Lower lobe of right lung (tissue), 2 donors: ENCODE data around the gene NHLRC2. TPM values are rescaled to one million over a fixed set of nuclear protein-coding genes. Genes with fewer than 3 reads are reported as not detected.
A peak's percentile ranks its signal among the peaks of the same experiment; 100 is the strongest.

Experiments used
- ATAC-seq, 2 donors: fragments of 200-7000 bp; cut with Tn5 transposase; one replicate each; pipeline ENCODE4 v1.9.1; 2020 to 2022; ENCODE audit warnings: mild to moderate bottlenecking in 2 of 2, moderate library complexity in 2 of 2
- DNase-seq: peaks from one replicate; pipeline ENCODE4 v3.0.0-alpha.2; 2020
- H3K27ac ChIP-seq: fragments of 200-600 bp; one replicate; pipeline ENCODE4 v1.8.0; 2022
- H3K27me3 ChIP-seq: fragments of 200-600 bp; one replicate; pipeline ENCODE4 v1.8.0; 2022; ENCODE audit warnings: low read depth
- H3K36me3 ChIP-seq: fragments of 200-600 bp; one replicate; pipeline ENCODE4 v1.8.0; 2022; ENCODE audit warnings: mild to moderate bottlenecking
- H3K4me1 ChIP-seq: fragments of 200-600 bp; one replicate; pipeline ENCODE4 v1.8.0; 2022
- H3K4me3 ChIP-seq: fragments of 200-600 bp; one replicate; pipeline ENCODE4 v1.8.0; 2022; ENCODE audit warnings: mild to moderate bottlenecking
- H3K9me3 ChIP-seq: fragments of 200-600 bp; one replicate; pipeline ENCODE4 v1.8.0; 2022
- intact Hi-C: fragments of 100-400 bp; cut with DNase I; formaldehyde crosslinking; loops from one replicate; pipeline ENCODE4 v1.11.0; 2022
- total RNA-seq: library from RNA; stranded (reverse); fragmentation: NEBNext Ultra II Directional; extraction: Animal tissue kit (Norgen Biotek cat#: 25700); gene quantifications from one replicate; pipeline ENCODE4 v1.2.1, GENCODE V29; 2021
- TF ChIP-seq, protein P1 (sequence below): fragments of 200-600 bp; IDR thresholded peaks from one replicate; pipeline ENCODE4 v1.8.0; 2022; ENCODE audit warnings: antibody characterized with exemption, mild to moderate bottlenecking
- donor health status: DM: no; HTN: yes; CAD: no; lungs with severe emphysema.

NHLRC2 gene
- total RNA-seq, 1 donor from 2014 or later = 43.6 TPM

DNA sequence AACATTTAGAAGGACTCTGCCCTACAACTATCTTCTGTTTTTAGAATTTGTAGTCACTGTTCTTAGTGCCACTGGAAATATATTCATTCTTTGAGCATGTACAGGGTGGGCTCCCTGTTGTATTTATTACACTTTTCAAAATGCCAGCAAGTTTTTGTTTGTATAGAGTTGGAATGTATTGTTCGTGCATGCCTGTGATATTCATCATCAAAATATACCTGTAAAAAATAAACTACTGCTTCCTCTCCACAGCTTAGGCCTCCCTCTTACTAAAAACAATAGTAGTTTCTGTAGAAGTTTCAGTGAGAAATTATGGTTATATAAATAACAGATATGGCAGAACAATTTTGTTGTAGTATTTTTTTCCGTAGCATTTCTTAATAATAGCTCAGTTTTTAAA, 61.6 kb downstream of the NHLRC2 start:
- DNase-seq (no peak), ATAC-seq (no peak)
- intact Hi-C loops = no loop called here
- peak overlapping the region; percentile 47 for H3K27ac ChIP-seq
- H3K36me3 ChIP-seq = peaks cover 12% of the 10 kb centered on the region
- no peaks in the 10 kb centered on the region for H3K9me3 ChIP-seq
- TF ChIP-seq, protein P1, sequence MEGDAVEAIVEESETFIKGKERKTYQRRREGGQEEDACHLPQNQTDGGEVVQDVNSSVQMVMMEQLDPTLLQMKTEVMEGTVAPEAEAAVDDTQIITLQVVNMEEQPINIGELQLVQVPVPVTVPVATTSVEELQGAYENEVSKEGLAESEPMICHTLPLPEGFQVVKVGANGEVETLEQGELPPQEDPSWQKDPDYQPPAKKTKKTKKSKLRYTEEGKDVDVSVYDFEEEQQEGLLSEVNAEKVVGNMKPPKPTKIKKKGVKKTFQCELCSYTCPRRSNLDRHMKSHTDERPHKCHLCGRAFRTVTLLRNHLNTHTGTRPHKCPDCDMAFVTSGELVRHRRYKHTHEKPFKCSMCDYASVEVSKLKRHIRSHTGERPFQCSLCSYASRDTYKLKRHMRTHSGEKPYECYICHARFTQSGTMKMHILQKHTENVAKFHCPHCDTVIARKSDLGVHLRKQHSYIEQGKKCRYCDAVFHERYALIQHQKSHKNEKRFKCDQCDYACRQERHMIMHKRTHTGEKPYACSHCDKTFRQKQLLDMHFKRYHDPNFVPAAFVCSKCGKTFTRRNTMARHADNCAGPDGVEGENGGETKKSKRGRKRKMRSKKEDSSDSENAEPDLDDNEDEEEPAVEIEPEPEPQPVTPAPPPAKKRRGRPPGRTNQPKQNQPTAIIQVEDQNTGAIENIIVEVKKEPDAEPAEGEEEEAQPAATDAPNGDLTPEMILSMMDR = no peak
- no peak overlapping the region for H3K4me3 ChIP-seq
- H3K4me1 ChIP-seq = peaks cover 5% of the 10 kb centered on the region
- H3K27me3 ChIP-seq = no peaks in the 10 kb centered on the region

DNA sequence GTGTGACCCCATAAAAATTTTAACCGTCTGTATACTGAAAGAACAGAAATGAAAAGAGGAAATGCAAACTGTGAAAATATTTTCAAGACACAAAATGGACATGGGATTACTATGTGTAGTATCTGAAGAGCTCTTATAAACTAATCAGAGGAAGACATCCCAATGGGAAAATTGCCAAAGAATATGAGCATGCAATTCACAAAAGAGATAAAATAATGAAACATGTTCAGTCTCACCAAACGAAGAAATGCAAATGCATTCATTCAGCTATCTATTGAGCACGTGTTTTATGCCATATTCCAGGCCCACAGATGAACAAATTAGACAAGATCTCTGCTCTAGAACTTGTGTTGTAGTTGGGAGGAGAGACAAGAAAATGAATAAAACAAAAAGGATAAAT, 63.2 kb downstream of the NHLRC2 start:
- intact Hi-C loops = no loop called here
- Histone ChIP-seq H3K4me3 (no peak overlapping the region), H3K4me1 (peaks cover 13% of the 10 kb centered on the region), H3K9me3 (no peaks in the 10 kb centered on the region), H3K27me3 (no peaks in the 10 kb centered on the region), H3K27ac (no peak overlapping the region), H3K36me3 (peaks cover 3% of the 10 kb centered on the region)
- TF ChIP-seq, protein P1 = no peak
- ATAC-seq (no peak), DNase-seq (no peak)

DNA sequence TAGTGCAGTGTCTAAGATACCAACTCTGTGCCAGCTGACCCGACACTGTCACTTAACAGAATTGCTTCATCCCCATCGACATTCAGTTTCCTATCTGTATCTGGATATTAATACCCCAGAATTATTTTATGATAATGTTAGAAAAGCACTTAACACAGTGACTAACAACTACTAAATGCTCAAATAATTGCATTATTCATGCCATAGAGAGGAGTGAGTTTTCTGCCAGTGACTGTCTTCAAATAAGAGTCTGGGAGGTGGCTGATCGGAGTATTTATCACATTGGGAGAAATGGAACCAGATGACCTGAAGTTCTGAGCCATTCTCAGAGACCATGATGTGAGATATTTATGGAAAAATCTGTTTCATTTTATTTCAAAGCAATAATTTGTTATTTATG, 65.7 kb downstream of the NHLRC2 start:
- H3K27me3 ChIP-seq = no peaks in the 10 kb centered on the region
- DNase-seq = no peak
- peaks cover 13% of the 10 kb centered on the region for H3K4me1 ChIP-seq
- no peak overlapping the region for H3K27ac ChIP-seq
- no peak overlapping the region for H3K4me3 ChIP-seq
- no peaks in the 10 kb centered on the region for H3K36me3 ChIP-seq
- TF ChIP-seq, protein P1 = no peak
- H3K9me3 ChIP-seq = peaks cover 9% of the 10 kb centered on the region
- intact Hi-C loops = no loop called here
- ATAC-seq = no peak

DNA sequence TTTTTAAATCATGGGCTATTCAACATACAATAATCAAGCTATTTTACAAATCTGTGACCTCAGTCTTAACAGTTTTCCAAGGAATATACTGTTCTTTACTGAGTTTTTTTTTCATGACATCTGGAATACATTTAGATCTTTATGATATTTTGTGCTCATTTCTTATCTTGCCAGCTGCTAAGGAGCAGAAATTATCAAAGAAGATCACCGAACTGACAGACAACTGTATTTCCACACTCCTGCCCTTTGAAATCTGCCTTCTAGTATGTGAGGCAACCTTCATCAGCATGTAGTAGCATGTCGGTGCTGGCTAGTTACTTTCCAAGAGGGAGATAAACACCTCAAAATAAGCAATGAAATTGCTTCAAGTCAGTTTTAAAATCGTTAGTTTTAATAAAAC, 66.4 kb downstream of the NHLRC2 start:
- Histone ChIP-seq H3K4me1 (peaks cover 13% of the 10 kb centered on the region), H3K9me3 (peaks cover 13% of the 10 kb centered on the region), H3K36me3 (no peaks in the 10 kb centered on the region), H3K27me3 (no peaks in the 10 kb centered on the region), H3K4me3 (no peak overlapping the region), H3K27ac (no peak overlapping the region)
- no peak for ATAC-seq
- TF ChIP-seq, protein P1 = no peak
- intact Hi-C loops = no loop called here
- DNase-seq = no peak

DNA sequence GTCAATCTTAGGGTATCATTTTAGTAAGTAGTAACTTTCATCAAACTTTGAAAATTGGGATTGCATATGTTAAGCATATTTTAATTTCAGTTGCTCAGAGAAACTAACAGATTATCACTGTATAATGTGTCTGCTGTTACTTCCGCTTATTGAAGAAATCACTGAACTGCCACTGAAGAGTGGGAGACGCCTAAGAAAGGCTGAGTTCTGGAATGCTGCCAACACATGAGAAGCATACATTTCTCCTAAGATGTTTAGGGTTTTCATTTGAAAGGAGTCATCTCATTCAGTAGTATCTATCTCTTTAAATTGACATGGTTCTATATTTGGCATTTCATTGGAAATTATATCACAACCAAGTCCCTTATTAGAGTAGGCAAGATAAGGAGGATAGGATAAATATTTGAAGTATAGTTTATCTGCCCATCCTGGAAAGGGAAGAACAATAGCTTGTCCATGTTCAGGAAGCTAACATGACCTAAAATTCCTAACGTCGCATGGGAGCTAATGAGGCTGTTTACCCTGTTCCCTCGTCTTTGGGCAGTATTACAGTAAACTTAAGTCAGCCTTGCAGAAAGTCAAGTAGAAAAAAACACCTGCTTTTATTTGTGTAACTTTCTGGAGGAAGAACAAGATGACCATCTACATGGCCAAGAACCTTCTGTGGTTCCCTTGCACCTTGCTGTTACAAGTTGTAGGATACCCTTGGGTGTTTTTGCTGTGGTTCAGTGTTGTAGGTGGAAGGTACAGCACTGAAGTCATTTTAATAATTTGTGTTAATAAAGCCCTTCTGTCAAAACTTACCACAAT, 67.3 kb downstream of the NHLRC2 start:
- no peaks in the 10 kb centered on the region for H3K36me3 ChIP-seq
- no peaks in the 10 kb centered on the region for H3K27me3 ChIP-seq
- peaks cover 8% of the 10 kb centered on the region for H3K4me1 ChIP-seq
- intact Hi-C loops = no loop called here
- peaks cover 13% of the 10 kb centered on the region for H3K9me3 ChIP-seq
- DNase-seq (no peak), ATAC-seq (peak in 1 of 2 donors; percentile 51)
- no peak overlapping the region for H3K4me3 ChIP-seq
- no peak overlapping the region for H3K27ac ChIP-seq
- TF ChIP-seq, protein P1 = no peak
